HepG2 (cell line): Measurements from ENCODE around the gene ARL9.

Experiments used
- CHD4 ChIP-seq: fragments of 200-600 bp; sonication (generic); IDR thresholded peaks from 2 replicates; pipeline ENCODE4 v1.7.0; 2017; ENCODE audit warnings: mild to moderate bottlenecking, low read length, borderline replicate concordance
- CSRNP2 ChIP-seq: sonication (generic); formaldehyde crosslinking; conservative IDR thresholded peaks from 2 replicates; pipeline ENCODE4 v1.8.0; 2022; ENCODE audit warnings: low read depth, missing genetic modification reagents
- CTCF ChIP-seq: sonication (generic); formaldehyde crosslinking; IDR thresholded peaks from 2 replicates; pipeline ENCODE4 v1.5.0; 2020; ENCODE audit warnings: mild to moderate bottlenecking, missing genetic modification reagents, moderate library complexity
- EP300 ChIP-seq, 3 experiments: sonication (generic) in 1 of 3; formaldehyde crosslinking in 1 of 3; IDR thresholded peaks; 2 replicates each; pipeline versions ENCODE4 v1.5.1 to v1.6.1; 2011 to 2020; ENCODE audit warnings: low read depth in 2 of 3, low read length in 2 of 3, borderline replicate concordance in 1 of 3, improper control_type of control experiment in 1 of 3, mild to moderate bottlenecking in 1 of 3, missing genetic modification reagents in 1 of 3, moderate library complexity in 1 of 3
- ESRRA ChIP-seq: sonication (generic); formaldehyde crosslinking; IDR thresholded peaks from 2 replicates; pipeline ENCODE4 v1.5.1; 2020; ENCODE audit warnings: mild to moderate bottlenecking, low read depth, missing genetic modification reagents
- MTERF4 ChIP-seq: sonication (generic); formaldehyde crosslinking; IDR thresholded peaks from 2 replicates; pipeline ENCODE4 v1.8.0; 2023; ENCODE audit warnings: mild to moderate bottlenecking, missing genetic modification reagents
- POLR2A ChIP-seq, 2 experiments: IDR thresholded peaks; 2 replicates each; pipeline ENCODE4 v1.6.1; 2011; ENCODE audit warnings: low read depth in 2 of 2, low read length in 2 of 2, mild to moderate bottlenecking in 1 of 2, moderate library complexity in 1 of 2; ENCODE audit not compliant: insufficient read depth in 1 of 2
- POLR2AphosphoS5 ChIP-seq: IDR thresholded peaks from 2 replicates; pipeline ENCODE4 v1.6.1; 2012; ENCODE audit warnings: low read depth, low read length
- RFX5 ChIP-seq: IDR thresholded peaks from 2 replicates; pipeline ENCODE4 v1.6.1; 2011; ENCODE audit warnings: low read depth, low read length, improper control_type of control experiment
- SIN3A ChIP-seq: IDR thresholded peaks from 2 replicates; pipeline ENCODE4 v1.6.1; 2011; ENCODE audit warnings: low read depth, mild to moderate bottlenecking, control low read depth, low read length, borderline replicate concordance
- TEF ChIP-seq: sonication (generic); formaldehyde crosslinking; IDR thresholded peaks from 2 replicates; pipeline ENCODE4 v1.5.0; 2020; ENCODE audit warnings: missing genetic modification reagents
- YEATS2 ChIP-seq: sonication (generic); formaldehyde crosslinking; IDR thresholded peaks from 2 replicates; pipeline ENCODE4 v1.4.0; 2020; ENCODE audit warnings: missing genetic modification reagents, borderline replicate concordance
- ZFP36 ChIP-seq: fragments of 150-350 bp; IDR thresholded peaks from 2 replicates; pipeline ENCODE4 v1.6.1; 2018; ENCODE audit warnings: borderline replicate concordance, low read length, low read depth; ENCODE audit not compliant: partially characterized antibody
- ZNF747 ChIP-seq: sonication (generic); formaldehyde crosslinking; IDR thresholded peaks from 2 replicates; pipeline ENCODE4 v1.8.1; 2023; ENCODE audit warnings: missing genetic modification reagents, mild to moderate bottlenecking, borderline replicate concordance

GRCh38 chr4:56468097-56468422, 37.5 kb upstream of the ARL9 start:
- TF ChIP-seq CHD4 (no peak), MTERF4 (CRISPR knock-in tag) (no peak), POLR2AphosphoS5 (no peak), CSRNP2 (CRISPR knock-in tag) (no peak), ZNF747 (CRISPR knock-in tag) (no peak), ESRRA (CRISPR knock-in tag) (no peak), ZFP36 (no peak), EP300 (IDR thresholded peaks at IDR 0.05; ENCODE audit: low read depth in 2 of 2, low read length in 2 of 2) (no peak), EP300 (CRISPR knock-in tag; IDR thresholded peaks at IDR 0.05; ENCODE audit: borderline replicate concordance) (no peak), YEATS2 (CRISPR knock-in tag) (no peak), TEF (CRISPR knock-in tag) (no peak), RFX5 (no peak), CTCF (CRISPR knock-in tag) (no peak), SIN3A (no peak), POLR2A (IDR thresholded peaks at IDR 0.05; ENCODE audit: insufficient read depth in 1 of 2, low read depth in 2 of 2, low read length in 2 of 2) (no peak)
